ENCODE measurements around the gene SPATS2.

- TF ChIP-seq, protein P1, sequence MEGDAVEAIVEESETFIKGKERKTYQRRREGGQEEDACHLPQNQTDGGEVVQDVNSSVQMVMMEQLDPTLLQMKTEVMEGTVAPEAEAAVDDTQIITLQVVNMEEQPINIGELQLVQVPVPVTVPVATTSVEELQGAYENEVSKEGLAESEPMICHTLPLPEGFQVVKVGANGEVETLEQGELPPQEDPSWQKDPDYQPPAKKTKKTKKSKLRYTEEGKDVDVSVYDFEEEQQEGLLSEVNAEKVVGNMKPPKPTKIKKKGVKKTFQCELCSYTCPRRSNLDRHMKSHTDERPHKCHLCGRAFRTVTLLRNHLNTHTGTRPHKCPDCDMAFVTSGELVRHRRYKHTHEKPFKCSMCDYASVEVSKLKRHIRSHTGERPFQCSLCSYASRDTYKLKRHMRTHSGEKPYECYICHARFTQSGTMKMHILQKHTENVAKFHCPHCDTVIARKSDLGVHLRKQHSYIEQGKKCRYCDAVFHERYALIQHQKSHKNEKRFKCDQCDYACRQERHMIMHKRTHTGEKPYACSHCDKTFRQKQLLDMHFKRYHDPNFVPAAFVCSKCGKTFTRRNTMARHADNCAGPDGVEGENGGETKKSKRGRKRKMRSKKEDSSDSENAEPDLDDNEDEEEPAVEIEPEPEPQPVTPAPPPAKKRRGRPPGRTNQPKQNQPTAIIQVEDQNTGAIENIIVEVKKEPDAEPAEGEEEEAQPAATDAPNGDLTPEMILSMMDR (IDR thresholded peaks at IDR 0.05), result no peak
- TF ChIP-seq POLR2A (IDR thresholded peaks at IDR 0.05) (no peak), POLR2AphosphoS5 (IDR thresholded peaks at IDR 0.05) (no peak), EP300 (IDR thresholded peaks at IDR 0.05) (no peak)
These were observed 191.3 kb downstream of the SPATS2 start for GRCh38 chr12:49558526-49558925.

Data from sigmoid colon (tissue), 4 donors.